ENCODE data around the gene RBM25.

DNA sequence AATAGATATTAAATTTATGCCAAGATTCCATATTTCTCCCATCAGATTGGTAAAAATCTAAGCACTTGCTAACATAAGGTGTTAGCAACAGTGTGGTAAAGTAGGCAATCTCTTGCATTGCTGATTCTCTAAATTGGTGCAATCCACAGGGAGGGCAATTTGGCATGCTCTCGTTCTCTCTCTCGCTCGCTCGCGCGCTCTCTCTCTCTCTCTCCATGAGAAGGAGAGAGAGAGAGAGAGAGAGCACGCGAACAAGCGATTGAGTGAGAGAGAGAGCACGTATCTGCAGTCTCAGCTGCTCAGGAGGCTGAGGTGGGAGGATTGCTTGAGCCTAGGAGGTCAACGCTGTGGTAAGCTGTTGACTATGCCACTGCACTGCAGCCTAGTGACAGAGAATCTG, 103.9 kb downstream of the RBM25 start:
- TF ChIP-seq EP300 (IDR thresholded peaks at IDR 0.05; ENCODE audit: low read depth) = no peak
- TF ChIP-seq, protein P1, sequence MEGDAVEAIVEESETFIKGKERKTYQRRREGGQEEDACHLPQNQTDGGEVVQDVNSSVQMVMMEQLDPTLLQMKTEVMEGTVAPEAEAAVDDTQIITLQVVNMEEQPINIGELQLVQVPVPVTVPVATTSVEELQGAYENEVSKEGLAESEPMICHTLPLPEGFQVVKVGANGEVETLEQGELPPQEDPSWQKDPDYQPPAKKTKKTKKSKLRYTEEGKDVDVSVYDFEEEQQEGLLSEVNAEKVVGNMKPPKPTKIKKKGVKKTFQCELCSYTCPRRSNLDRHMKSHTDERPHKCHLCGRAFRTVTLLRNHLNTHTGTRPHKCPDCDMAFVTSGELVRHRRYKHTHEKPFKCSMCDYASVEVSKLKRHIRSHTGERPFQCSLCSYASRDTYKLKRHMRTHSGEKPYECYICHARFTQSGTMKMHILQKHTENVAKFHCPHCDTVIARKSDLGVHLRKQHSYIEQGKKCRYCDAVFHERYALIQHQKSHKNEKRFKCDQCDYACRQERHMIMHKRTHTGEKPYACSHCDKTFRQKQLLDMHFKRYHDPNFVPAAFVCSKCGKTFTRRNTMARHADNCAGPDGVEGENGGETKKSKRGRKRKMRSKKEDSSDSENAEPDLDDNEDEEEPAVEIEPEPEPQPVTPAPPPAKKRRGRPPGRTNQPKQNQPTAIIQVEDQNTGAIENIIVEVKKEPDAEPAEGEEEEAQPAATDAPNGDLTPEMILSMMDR (IDR thresholded peaks at IDR 0.05) = no peak
- no peak for TF ChIP-seq POLR2AphosphoS5 (IDR thresholded peaks at IDR 0.05)
